Astrocyte (in vitro differentiated cells and primary cell): ENCODE results near the gene LRRC28. TPM values are rescaled to one million over a fixed set of nuclear protein-coding genes. Genes with fewer than 3 reads are reported as not detected.

Source experiments
- DNase-seq: peaks from one replicate; pipeline ENCODE4 v3.0.0-alpha.2; 2010; ENCODE audit warnings: low read depth
- FAIRE-seq: peaks from 2 replicates; lab custom pipeline; 2011; peaks lifted over from hg19 to GRCh38; lab: Jason Lieb, UNC
- H2AFZ ChIP-seq: 2 replicates; pipeline ENCODE4 v1.6.0; 2012; ENCODE audit warnings: low read depth, low read length, inconsistent platforms
- H3K27ac ChIP-seq: 2 replicates; pipeline ENCODE4 v1.5.1; 2011; ENCODE audit warnings: low read depth, low read length, inconsistent platforms
- H3K27me3 ChIP-seq: 2 replicates; pipeline ENCODE4 v1.6.0; 2011; ENCODE audit warnings: low read length, inconsistent platforms; ENCODE audit not compliant: insufficient read depth
- H3K36me3 ChIP-seq: 2 replicates; pipeline ENCODE4 v1.5.1; 2011; ENCODE audit warnings: low read length, inconsistent platforms; ENCODE audit not compliant: insufficient read depth
- H3K4me1 ChIP-seq: 2 replicates; pipeline ENCODE4 v1.5.1; 2011; ENCODE audit warnings: low read length, inconsistent platforms; ENCODE audit not compliant: insufficient read depth
- H3K4me2 ChIP-seq: 2 replicates; pipeline ENCODE4 v1.6.0; 2012; ENCODE audit warnings: low read length, inconsistent platforms
- H3K4me3 ChIP-seq: 2 replicates; pipeline ENCODE4 v1.5.1; 2011; ENCODE audit warnings: low read depth, mild to moderate bottlenecking, low read length, inconsistent platforms; ENCODE audit not compliant: insufficient read depth
- H3K79me2 ChIP-seq: 2 replicates; pipeline ENCODE4 v1.6.0; 2012; ENCODE audit warnings: mild to moderate bottlenecking, low read length, inconsistent platforms; ENCODE audit not compliant: insufficient read depth
- H3K9ac ChIP-seq: 2 replicates; pipeline ENCODE4 v1.6.0; 2012; ENCODE audit warnings: mild to moderate bottlenecking, low read length, inconsistent platforms
- H3K9me3 ChIP-seq: 2 replicates; pipeline ENCODE4 v1.5.1; 2012; ENCODE audit warnings: low read depth, mild to moderate bottlenecking, low read length, inconsistent platforms; ENCODE audit not compliant: insufficient read depth
- H4K20me1 ChIP-seq: 2 replicates; pipeline ENCODE4 v1.6.0; 2012; ENCODE audit warnings: low read length, inconsistent platforms; ENCODE audit not compliant: insufficient read depth
- H3K27ac Mint-ChIP-seq: one replicate; pipeline ENCODE4 v1.8.0; 2021; ENCODE audit warnings: mild to moderate bottlenecking, mixed read lengths; ENCODE audit not compliant: unreplicated experiment
- H3K27me3 Mint-ChIP-seq: one replicate; pipeline ENCODE4 v1.8.0; 2021; ENCODE audit warnings: low read depth, mixed read lengths; ENCODE audit not compliant: unreplicated experiment
- H3K36me3 Mint-ChIP-seq: one replicate; pipeline ENCODE4 v1.8.0; 2021; ENCODE audit warnings: low read depth, mixed read lengths; ENCODE audit not compliant: unreplicated experiment
- H3K4me1 Mint-ChIP-seq: one replicate; pipeline ENCODE4 v1.8.0; 2021; ENCODE audit warnings: low read depth, mixed read lengths; ENCODE audit not compliant: unreplicated experiment
- H3K4me3 Mint-ChIP-seq: one replicate; pipeline ENCODE4 v1.8.0; 2021; ENCODE audit warnings: mild to moderate bottlenecking, moderate library complexity, mixed read lengths; ENCODE audit not compliant: unreplicated experiment
- H3K9me3 Mint-ChIP-seq: one replicate; pipeline ENCODE4 v1.8.0; 2021; ENCODE audit warnings: mild to moderate bottlenecking, mixed read lengths; ENCODE audit not compliant: unreplicated experiment
- CTCF ChIP-seq: IDR thresholded peaks from 2 replicates; pipeline ENCODE4 v1.5.1; 2011; ENCODE audit warnings: low read depth, mild to moderate bottlenecking, inconsistent platforms, low read length, moderate library complexity; ENCODE audit not compliant: insufficient read depth
- EZH2 ChIP-seq: IDR thresholded peaks from 2 replicates; pipeline ENCODE4 v1.6.1; 2012; ENCODE audit warnings: mild to moderate bottlenecking, low read length, inconsistent platforms; ENCODE audit not compliant: insufficient read depth
- total RNA-seq: library from RNA; stranded (reverse); gene quantifications from 2 replicates; pipeline ENCODE4 v1.2.1, GENCODE V29; 2021

LRRC28 gene
- total RNA-seq, 1 donor from 2014 or later, result 28.1 TPM

DNA sequence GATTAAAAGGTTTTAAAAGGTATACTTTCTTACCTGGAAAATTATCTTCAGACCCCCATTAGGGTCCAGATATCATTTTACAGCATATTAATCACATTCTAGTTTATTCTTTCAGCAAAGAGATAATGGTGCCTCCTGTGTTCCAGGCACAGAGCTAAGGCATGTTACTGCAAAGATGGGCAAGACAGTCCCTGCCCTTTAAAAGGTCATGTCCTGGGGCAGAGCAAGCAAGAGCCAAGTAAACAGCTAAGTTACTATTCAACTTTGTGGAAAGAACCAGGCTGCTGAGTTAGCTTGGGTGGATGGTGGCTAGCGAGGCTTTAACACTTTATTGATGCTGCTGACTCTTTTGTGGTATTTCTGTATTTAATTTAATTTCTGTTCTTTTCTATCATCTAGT lies 75.0 kb downstream of the LRRC28 start:
- no peak overlapping the region for H3K4me2 ChIP-seq
- Mint-ChIP-seq H3K4me3 (no peak overlapping the region), H3K4me1 (peaks cover 65% of the 10 kb centered on the region), H3K36me3 (peaks cover 3% of the 10 kb centered on the region), H3K27me3 (no peaks in the 10 kb centered on the region), H3K9me3 (no peaks in the 10 kb centered on the region), H3K27ac (peak overlapping the region; percentile 58)
- peaks cover 22% of the 10 kb centered on the region for H3K4me1 ChIP-seq
- no peaks in the 10 kb centered on the region for H3K9me3 ChIP-seq
- H3K27me3 ChIP-seq, result no peaks in the 10 kb centered on the region
- no peak for DNase-seq
- H3K36me3 ChIP-seq, result no peaks in the 10 kb centered on the region
- no peaks in the 10 kb centered on the region for H4K20me1 ChIP-seq
- TF ChIP-seq EZH2 (no peak), CTCF (no peak)
- H3K4me3 ChIP-seq, result no peak overlapping the region
- no peak overlapping the region for H3K27ac ChIP-seq
- no peak overlapping the region for H2AFZ ChIP-seq
- no peak for FAIRE-seq
- no peaks in the 10 kb centered on the region for H3K79me2 ChIP-seq
- H3K9ac ChIP-seq, result no peak overlapping the region

DNA sequence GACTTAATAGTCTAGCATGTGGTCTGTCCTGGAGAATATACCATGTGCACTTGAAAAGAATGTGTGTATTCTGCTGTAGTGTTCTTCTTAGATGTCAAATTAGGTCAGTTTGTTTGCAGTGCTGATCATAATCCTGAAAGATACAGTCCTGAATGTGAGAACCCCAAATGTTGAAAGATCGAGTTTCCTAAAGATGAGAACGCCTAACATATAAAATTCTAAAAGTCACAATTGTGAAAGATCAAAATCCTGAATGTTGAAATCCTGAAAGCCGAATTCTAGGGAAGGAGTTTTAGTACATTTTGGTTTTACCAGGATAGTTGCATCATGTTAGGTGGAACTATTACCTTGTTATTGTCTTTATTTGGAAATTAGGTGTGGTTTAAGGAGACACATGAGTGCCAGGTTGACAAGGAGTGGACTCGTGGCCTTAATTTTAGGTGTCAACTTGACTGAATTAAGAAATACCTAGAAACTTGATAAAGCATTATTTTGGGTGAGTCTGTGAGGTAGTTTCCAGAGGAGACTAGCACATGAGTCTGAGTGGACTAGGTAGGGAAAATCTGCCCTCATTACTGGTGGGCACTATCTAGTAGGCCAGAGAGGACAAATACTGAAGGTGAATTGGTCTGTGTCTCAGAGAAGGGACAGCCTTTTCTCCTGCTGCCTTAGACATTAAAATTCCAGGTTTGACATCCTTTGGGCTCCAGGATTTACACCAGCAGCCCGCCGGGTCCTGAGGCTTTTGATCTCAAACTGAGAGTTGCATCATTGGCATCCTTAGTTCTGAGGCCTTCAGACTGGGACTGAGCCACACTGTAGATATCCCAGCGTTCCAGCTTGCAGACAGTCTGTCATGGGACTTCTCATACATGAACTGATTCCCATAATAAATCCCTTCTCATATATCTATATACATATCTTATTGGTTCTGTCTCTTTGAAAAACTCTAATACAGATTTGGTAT lies 77.1 kb downstream of the LRRC28 start:
- TF ChIP-seq EZH2 (no peak), CTCF (no peak)
- H3K4me3 ChIP-seq, result no peak overlapping the region
- peaks cover 9% of the 10 kb centered on the region for H3K4me1 ChIP-seq
- Mint-ChIP-seq H3K4me1 (peaks cover 61% of the 10 kb centered on the region), H3K27ac (peak overlapping the region; percentile 9), H3K36me3 (peaks cover 3% of the 10 kb centered on the region), H3K9me3 (no peaks in the 10 kb centered on the region), H3K4me3 (no peak overlapping the region), H3K27me3 (no peaks in the 10 kb centered on the region)
- H3K79me2 ChIP-seq, result no peaks in the 10 kb centered on the region
- H3K9ac ChIP-seq, result no peak overlapping the region
- no peaks in the 10 kb centered on the region for H4K20me1 ChIP-seq
- no peak overlapping the region for H2AFZ ChIP-seq
- H3K36me3 ChIP-seq, result no peaks in the 10 kb centered on the region
- no peak for FAIRE-seq
- no peaks in the 10 kb centered on the region for H3K27me3 ChIP-seq
- no peak overlapping the region for H3K27ac ChIP-seq
- no peaks in the 10 kb centered on the region for H3K9me3 ChIP-seq
- DNase-seq, result no peak
- H3K4me2 ChIP-seq, result no peak overlapping the region

DNA sequence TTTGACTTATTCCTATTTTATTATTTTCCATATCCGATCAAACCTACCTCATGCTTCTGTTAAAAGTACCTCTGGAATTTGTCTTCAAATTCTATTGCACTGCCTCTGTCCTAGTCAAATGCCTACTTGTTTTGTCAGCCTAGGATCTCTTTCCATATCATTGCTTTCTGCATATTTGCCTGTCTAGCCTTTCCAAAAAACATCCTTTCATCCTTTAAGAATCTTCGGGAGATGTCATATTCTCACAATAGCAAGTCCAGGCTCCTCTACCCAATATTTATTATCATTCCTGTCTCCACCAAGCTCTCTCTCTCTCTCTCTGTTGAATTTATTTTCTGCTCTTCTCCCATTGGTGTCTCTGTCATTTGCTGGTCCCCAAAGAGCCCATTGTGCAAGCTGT lies 80.1 kb downstream of the LRRC28 start:
- no peaks in the 10 kb centered on the region for H3K36me3 ChIP-seq
- H3K9me3 ChIP-seq, result no peaks in the 10 kb centered on the region
- Mint-ChIP-seq H3K4me1 (peaks cover 37% of the 10 kb centered on the region), H3K27ac (peak overlapping the region; percentile 70), H3K4me3 (no peak overlapping the region), H3K27me3 (no peaks in the 10 kb centered on the region), H3K36me3 (no peaks in the 10 kb centered on the region), H3K9me3 (no peaks in the 10 kb centered on the region)
- H3K27ac ChIP-seq, result peak overlapping the region; percentile 2
- no peak overlapping the region for H2AFZ ChIP-seq
- FAIRE-seq, result peak; percentile 60
- H3K27me3 ChIP-seq, result no peaks in the 10 kb centered on the region
- H3K79me2 ChIP-seq, result no peaks in the 10 kb centered on the region
- no peak overlapping the region for H3K4me2 ChIP-seq
- H3K4me3 ChIP-seq, result no peak overlapping the region
- no peak for TF ChIP-seq CTCF
- TF ChIP-seq EZH2, result no peak
- H3K9ac ChIP-seq, result no peak overlapping the region
- DNase-seq, result peak; percentile 50
- H4K20me1 ChIP-seq, result no peaks in the 10 kb centered on the region
- H3K4me1 ChIP-seq, result no peaks in the 10 kb centered on the region
